GM10266 (cell line): ENCODE results near the gene PLAAT2.
A peak's percentile ranks its signal among the peaks of the same experiment; 100 is the strongest.
"Not testable (repeated sequence)": the region's sequence is repeated elsewhere in the genome, so short reads cannot be mapped to it uniquely, and the experiment has no call there.

Experiments used
- DNase-seq: peaks from one replicate; pipeline ENCODE4 v3.0.0; 2012; ENCODE audit errors: extremely low spot score
- CTCF ChIP-seq: IDR thresholded peaks from 2 replicates; pipeline ENCODE4 v1.5.1; 2012; ENCODE audit warnings: mild to moderate bottlenecking, low read depth; ENCODE audit not compliant: control insufficient read depth, insufficient read depth; ENCODE audit errors: missing control alignments

PLAAT2 gene

GRCh38 chr11:63537293-63538101, 25.7 kb downstream of the PLAAT2 start:
- peak; percentile 17 for TF ChIP-seq CTCF
- peak; percentile 12 for DNase-seq

- peak; percentile 66 for DNase-seq
- no peak for TF ChIP-seq CTCF
Measured at GRCh38 chr11:63536669-63537292, 26.4 kb downstream of the PLAAT2 start, which contains the start of gene PLAAT4. TSS of gene PLAAT4 (plus strand) at chr11:63536808. CDS start at chr11:63536869, 61 bp downstream.

GRCh38 chr11:63535734-63536133, 27.4 kb downstream of the PLAAT2 start:
- DNase-seq: no peak
- no peak for TF ChIP-seq CTCF

GRCh38 chr11:63534895-63535461, 28.2 kb downstream of the PLAAT2 start:
- no peak for TF ChIP-seq CTCF
- DNase-seq: peak; percentile 52

DNA sequence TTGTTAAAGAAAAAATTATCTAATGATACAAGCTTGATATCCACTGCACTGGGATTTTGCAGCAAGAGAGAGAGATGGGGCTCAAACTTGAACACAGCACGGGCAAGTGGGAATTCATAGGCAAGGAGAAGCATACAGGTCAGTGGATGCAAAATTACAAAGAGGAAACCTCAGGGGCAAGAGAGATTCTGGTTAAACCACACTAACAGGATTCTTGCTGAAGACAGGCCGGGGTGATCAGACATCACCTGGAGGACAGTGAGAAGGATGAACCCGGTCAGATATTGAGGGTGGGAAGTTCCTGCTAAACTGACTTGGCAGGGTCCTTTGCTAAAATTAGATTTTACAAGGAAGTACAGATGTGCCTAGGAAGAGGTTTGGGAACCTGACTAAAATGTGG, 29.1 kb downstream of the PLAAT2 start:
- no peak for TF ChIP-seq CTCF
- no peak for DNase-seq

DNA sequence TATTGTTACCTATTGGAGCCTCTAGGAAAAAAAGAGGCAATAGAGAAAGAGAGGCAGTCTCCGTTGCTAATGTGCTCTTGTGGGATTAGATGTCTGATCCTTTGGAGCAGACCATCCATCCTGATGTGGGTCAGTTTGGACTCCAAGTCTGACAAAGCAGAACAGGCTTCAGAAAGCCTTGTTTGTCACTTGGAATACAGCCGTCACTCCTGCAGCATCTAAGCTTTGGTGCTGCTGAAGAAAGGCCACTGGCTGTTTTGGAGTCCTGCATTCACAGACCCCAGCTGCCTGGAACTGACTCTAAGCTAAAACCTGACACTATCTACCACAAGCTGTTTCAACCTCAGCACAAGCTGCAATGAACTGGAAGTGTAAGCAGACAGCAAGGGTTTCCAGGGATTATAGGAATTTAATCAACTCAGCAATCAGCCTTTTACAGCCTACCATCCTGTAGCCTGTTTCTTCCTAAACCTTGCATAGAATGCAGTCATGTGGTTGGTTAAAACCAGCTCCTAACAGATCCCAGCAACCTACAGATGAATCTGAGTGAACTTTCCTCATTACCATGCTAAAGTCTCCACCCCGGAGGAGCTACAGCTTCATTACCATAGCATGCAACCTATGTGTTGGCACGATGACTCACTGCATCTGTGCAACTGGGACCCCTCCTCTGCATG, 30.2 kb downstream of the PLAAT2 start:
- DNase-seq: no peak
- TF ChIP-seq CTCF: no peak

DNA sequence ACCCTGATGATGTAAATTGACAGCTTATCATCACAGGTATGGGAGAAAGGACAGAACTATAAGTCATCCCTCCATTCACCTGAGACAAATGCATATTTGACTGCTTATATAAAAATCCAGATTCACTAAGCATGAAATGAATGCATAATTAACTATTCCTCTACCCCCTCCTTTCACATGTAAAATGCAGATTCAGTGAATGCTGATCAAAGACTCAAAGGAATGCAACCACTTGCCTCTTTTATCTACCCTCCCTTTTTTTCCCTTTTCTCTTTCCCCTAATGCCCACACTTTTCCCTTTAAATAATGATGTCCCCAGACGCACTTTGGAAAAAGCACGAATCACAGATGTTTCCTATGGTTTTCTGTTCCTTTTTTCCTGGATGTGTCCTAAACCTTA, 31.1 kb downstream of the PLAAT2 start:
- no peak for DNase-seq
- TF ChIP-seq CTCF: no peak

GRCh38 chr11:63531074-63531792, 31.9 kb downstream of the PLAAT2 start:
- not testable (repeated sequence) for DNase-seq
